SK-N-SH treated with all-trans-retinoic acid at 6 μM for 48 hours (cell line): ENCODE results near the gene MFSD6L.

Experiments used
- OSR1 ChIP-seq: fragments of 250-450 bp; sonication (Bioruptor Pico); IDR thresholded peaks from 2 replicates; pipeline ENCODE4 v1.8.0; 2022; ENCODE audit warnings: moderate library complexity, mild to moderate bottlenecking, inconsistent platforms
- PPARA ChIP-seq: fragments of 250-450 bp; sonication (Bioruptor Pico); IDR thresholded peaks from 2 replicates; pipeline ENCODE4 v1.5.0; 2020; ENCODE audit warnings: mild to moderate bottlenecking, borderline replicate concordance
- RARB ChIP-seq: fragments of 250-450 bp; sonication (Bioruptor Pico); IDR thresholded peaks from 2 replicates; pipeline ENCODE4 v1.8.0; 2021; ENCODE audit warnings: mild to moderate bottlenecking, moderate library complexity
- TCF4 ChIP-seq: fragments of 250-450 bp; sonication (Bioruptor Pico); IDR thresholded peaks from 2 replicates; pipeline ENCODE4 v1.8.0; 2021; ENCODE audit warnings: mild to moderate bottlenecking, moderate library complexity, borderline replicate concordance
- TSHZ2 ChIP-seq: fragments of 250-450 bp; sonication (Bioruptor Pico); IDR thresholded peaks from 2 replicates; pipeline ENCODE4 v1.5.0; 2020; ENCODE audit warnings: mild to moderate bottlenecking, moderate library complexity
- ZNF565 ChIP-seq: fragments of 450-650 bp; formaldehyde crosslinking; conservative IDR thresholded peaks from 2 replicates; pipeline ENCODE4 v1.5.0; 2020; ENCODE audit warnings: low read depth, mild to moderate bottlenecking, moderate library complexity
- TF ChIP-seq, protein P1 (sequence below): fragments of 250-450 bp; sonication (Bioruptor Pico); IDR thresholded peaks from 2 replicates; pipeline ENCODE4 v1.5.1; 2020; ENCODE audit warnings: low read depth, mild to moderate bottlenecking, moderate library complexity

- no peak for TF ChIP-seq PPARA
- TF ChIP-seq TCF4 (CRISPR knock-in tag): no peak
- TF ChIP-seq RARB (CRISPR knock-in tag): no peak
- TF ChIP-seq ZNF565: no peak
- TF ChIP-seq, protein P1, sequence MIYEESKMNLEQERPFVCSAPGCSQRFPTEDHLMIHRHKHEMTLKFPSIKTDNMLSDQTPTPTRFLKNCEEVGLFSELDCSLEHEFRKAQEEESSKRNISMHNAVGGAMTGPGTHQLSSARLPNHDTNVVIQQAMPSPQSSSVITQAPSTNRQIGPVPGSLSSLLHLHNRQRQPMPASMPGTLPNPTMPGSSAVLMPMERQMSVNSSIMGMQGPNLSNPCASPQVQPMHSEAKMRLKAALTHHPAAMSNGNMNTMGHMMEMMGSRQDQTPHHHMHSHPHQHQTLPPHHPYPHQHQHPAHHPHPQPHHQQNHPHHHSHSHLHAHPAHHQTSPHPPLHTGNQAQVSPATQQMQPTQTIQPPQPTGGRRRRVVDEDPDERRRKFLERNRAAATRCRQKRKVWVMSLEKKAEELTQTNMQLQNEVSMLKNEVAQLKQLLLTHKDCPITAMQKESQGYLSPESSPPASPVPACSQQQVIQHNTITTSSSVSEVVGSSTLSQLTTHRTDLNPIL (CRISPR knock-in tag): no peak
- TF ChIP-seq OSR1 (CRISPR knock-in tag): no peak
- TF ChIP-seq TSHZ2: no peak
These were observed 13.4 kb downstream of the MFSD6L start for GRCh38 chr17:8785547-8786413.
